AG20443 (cell line): ENCODE results near the gene LCT.

Source experiments
- DNase-seq: peaks from one replicate; pipeline ENCODE4 v3.0.0; 2012; ENCODE audit warnings: low spot score, mixed read lengths

The LCT gene

GRCh38 chr2:135742325-135742757 is 94.6 kb downstream of the LCT start:
- peak; percentile 56 for DNase-seq

DNA sequence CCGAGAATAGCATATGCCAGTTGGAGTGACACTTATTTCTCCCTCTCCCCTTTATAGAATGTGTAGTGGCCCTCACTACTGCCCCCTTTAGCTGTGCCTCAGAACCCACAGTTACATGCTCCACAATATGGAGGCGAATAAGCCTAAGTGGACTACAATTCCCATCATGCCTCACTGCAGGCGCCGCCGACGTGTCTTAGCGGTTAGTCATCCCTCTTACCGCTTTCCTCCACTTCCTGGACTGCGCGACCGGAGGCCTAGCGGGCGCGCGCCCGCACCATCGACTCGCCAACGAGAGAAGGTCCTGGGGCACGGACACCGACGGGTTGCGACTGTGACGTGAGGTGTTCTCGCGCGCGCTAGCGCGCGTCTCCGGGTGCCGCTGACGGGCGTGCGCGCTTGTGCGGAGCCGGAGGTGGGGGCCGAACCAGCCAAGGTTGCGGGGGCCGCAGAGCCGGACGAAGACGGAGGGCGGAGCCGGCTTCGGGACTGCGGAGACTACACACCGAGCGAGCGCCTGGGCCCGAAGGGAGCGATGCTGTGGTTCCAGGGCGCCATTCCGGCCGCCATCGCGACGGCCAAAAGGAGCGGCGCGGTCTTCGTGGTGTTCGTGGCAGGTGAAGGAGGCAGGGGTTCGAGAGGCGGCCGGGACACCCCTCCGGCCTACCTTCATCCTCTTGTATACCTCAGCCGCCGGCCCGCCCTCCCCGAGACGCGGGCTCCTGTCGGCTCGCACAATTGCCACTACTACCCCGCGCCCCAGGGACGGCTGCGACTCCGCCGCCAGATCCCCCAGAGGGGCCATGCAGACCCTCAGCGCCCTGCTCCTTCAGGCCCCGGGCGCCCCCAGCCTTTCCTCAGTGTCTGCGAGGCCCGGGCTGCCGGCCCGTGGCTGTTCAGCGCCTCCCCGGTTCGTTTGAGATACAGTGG is 95.3 kb downstream of the LCT start, which contains the start of gene UBXN4:
TSS of gene UBXN4 (plus strand) at position 461 of the 930 bp plus-strand sequence. CDS start at position 536, 75 bp downstream.
- DNase-seq = peak; percentile 98

DNA sequence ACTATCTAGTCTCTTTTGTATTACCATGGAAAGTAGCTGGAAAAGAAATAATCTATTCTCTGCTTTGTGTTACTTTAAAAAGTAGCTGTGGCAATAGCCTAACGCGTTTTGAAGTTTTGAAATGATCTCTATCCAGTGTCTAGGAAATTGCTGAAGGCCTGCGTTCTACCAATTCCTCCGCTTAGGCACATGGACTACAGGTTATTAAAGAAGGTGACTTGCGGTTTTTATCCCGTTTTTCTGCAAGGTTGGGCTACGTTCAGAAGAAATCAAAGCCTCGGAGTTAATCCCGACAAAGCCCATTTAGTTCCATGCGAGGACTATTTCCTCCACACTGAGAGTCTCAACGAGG is 96.0 kb downstream of the LCT start:
- no peak for DNase-seq

DNA sequence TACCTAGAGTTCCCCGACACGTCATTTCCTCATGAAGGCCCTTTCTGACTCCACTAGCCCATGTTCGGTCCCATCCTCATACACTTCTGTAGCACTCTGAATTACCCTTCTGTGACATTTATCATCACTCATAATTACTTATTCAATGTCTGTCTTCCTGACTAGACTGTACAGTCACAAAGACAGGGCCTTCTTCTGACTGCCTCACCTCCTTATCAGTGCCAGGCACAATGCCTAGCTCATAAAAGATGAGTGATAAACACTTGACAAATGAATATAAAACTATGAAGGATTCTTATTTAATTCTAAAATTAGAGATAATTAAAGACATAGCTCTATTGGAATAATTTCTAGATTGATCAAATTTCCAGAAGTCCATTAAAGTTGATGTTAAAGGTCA is 96.8 kb downstream of the LCT start:
- no peak for DNase-seq
